Loucy (cell line): ENCODE data around the gene ATP13A3.

ENCODE experiments used
- EZH2phosphoT487 ChIP-seq: fragments of 200-600 bp; IDR thresholded peaks from 2 replicates; pipeline ENCODE4 v1.6.1; 2018; ENCODE audit warnings: antibody characterized with exemption, mild to moderate bottlenecking, moderate library complexity, borderline replicate concordance
- TF ChIP-seq, protein P1 (sequence below): fragments of 200-600 bp; sonication (generic); conservative IDR thresholded peaks from 2 replicates; pipeline ENCODE4 v1.5.1; 2014; ENCODE audit warnings: mild to moderate bottlenecking, antibody characterized with exemption, low read length

DNA sequence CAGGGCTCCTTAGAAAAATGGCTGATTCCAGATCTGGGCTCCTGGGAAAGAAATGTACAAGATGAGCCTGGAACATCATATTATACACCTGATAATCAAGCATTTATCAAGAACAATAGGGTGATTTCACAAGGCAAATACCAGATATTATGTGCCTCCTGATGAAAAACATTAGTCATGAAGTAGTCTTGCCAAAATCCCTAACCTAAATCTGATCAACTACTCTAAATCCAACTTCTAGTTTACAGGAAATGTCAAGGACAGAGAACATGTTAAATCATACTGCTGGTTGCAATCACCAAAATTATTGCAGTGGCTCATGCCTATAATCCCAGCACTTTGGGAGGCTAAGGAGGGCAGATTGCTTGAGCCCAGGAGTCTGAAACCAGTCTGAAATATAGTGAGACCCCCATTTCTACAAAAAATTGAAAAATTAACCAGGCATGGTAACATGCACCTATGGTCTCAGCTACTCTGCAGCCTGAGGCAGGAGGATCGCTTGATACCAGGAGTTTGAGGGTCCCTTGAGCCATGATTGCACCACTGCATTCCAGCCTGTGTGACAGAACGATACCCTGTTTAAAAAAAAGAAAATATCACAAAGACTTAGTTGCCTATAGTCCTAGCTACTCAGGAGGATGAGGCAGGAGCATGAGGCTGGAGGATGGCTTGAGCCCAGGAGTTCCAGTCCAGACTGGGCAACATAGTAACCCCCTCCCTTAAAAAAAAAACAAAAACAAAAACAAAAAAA is 34.9 kb upstream of the ATP13A3 start:
- TF ChIP-seq, protein P1, sequence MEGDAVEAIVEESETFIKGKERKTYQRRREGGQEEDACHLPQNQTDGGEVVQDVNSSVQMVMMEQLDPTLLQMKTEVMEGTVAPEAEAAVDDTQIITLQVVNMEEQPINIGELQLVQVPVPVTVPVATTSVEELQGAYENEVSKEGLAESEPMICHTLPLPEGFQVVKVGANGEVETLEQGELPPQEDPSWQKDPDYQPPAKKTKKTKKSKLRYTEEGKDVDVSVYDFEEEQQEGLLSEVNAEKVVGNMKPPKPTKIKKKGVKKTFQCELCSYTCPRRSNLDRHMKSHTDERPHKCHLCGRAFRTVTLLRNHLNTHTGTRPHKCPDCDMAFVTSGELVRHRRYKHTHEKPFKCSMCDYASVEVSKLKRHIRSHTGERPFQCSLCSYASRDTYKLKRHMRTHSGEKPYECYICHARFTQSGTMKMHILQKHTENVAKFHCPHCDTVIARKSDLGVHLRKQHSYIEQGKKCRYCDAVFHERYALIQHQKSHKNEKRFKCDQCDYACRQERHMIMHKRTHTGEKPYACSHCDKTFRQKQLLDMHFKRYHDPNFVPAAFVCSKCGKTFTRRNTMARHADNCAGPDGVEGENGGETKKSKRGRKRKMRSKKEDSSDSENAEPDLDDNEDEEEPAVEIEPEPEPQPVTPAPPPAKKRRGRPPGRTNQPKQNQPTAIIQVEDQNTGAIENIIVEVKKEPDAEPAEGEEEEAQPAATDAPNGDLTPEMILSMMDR: no peak
- no peak for TF ChIP-seq EZH2phosphoT487
